ENCODE measurements around the gene YWHAE.

The YWHAE gene

DNA sequence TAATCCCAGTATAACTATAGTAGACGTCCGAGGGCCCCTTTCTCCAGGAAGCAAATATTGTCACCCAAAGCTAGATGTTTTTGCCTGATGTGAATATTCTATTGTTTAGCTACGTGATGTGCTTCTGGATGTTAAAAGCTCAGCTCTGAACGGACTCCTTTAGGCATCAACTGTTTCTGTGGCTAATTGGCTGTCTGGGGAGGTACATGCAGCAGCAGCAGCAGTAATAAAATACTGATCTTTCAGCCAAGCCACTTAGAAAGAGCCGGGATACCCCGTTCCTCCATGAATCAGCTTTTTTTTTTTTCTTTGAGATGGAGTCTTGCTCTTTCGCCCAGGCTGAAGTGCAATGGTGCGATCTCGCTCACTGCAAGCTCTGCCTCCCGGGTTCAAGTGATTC, 77.5 kb downstream of the YWHAE start:
- Histone ChIP-seq H3K9me3 (ENCODE audit: low read length) (no peaks in the 10 kb centered on the region), H3F3A (ENCODE audit: insufficient read depth, low read length) (no peaks in the 10 kb centered on the region), H3K79me2 (ENCODE audit: insufficient read depth, low read length) (no peaks in the 10 kb centered on the region), H2AFZ (ENCODE audit: low read length) (no peak overlapping the region), H4K20me1 (ENCODE audit: insufficient read depth, low read length) (no peaks in the 10 kb centered on the region), H3K4me2 (ENCODE audit: low read length) (no peak overlapping the region), H3K9ac (ENCODE audit: low read length) (no peak overlapping the region), H3K9me2 (ENCODE audit: low read depth, low read length) (no peaks in the 10 kb centered on the region), H3K27ac (ENCODE audit: low read depth, low read length, poor library complexity, severe bottlenecking) (no peak overlapping the region), H3K36me3 (ENCODE audit: insufficient read depth, low read length) (no peaks in the 10 kb centered on the region), H3K27me3 (ENCODE audit: insufficient read depth, low read length) (no peaks in the 10 kb centered on the region; the same call in 1 of the 2 replicates), H3K4me3 (ENCODE audit: low read depth, low read length, poor library complexity, severe bottlenecking) (no peak overlapping the region), H3K4me1 (ENCODE audit: insufficient read depth, low read length, severe bottlenecking) (no peaks in the 10 kb centered on the region)
- TF ChIP-seq EZH2 (IDR thresholded peaks at IDR 0.05; ENCODE audit: borderline replicate concordance, low read length): no peak
- TF ChIP-seq, protein P1, sequence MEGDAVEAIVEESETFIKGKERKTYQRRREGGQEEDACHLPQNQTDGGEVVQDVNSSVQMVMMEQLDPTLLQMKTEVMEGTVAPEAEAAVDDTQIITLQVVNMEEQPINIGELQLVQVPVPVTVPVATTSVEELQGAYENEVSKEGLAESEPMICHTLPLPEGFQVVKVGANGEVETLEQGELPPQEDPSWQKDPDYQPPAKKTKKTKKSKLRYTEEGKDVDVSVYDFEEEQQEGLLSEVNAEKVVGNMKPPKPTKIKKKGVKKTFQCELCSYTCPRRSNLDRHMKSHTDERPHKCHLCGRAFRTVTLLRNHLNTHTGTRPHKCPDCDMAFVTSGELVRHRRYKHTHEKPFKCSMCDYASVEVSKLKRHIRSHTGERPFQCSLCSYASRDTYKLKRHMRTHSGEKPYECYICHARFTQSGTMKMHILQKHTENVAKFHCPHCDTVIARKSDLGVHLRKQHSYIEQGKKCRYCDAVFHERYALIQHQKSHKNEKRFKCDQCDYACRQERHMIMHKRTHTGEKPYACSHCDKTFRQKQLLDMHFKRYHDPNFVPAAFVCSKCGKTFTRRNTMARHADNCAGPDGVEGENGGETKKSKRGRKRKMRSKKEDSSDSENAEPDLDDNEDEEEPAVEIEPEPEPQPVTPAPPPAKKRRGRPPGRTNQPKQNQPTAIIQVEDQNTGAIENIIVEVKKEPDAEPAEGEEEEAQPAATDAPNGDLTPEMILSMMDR (IDR thresholded peaks at IDR 0.05; ENCODE audit: low read length): no peak

DNA sequence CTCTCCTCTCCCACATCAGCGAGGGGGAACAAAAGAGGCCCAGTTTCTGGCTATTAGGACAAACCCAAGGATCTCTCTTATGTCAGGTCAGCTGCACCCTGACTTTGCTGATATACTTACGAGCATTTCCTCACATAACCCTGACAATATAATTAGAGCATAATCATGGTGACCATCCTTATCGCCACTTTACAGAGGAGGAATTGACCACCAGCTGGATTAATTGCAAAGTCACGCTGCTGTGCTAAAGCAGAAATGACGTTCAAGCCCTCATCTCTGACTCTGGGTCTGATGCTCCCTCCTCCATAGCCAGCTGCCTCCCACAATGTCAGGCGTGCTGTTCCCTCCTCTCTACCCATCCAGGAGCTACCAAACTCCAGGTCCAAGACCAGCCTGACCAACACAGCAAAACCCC, 78.0 kb downstream of the YWHAE start:
- Histone ChIP-seq H3K4me1 (ENCODE audit: insufficient read depth, low read length, severe bottlenecking) (no peaks in the 10 kb centered on the region), H3K27me3 (ENCODE audit: insufficient read depth, low read length) (no peaks in the 10 kb centered on the region; the same call in 1 of the 2 replicates), H3K9me2 (ENCODE audit: low read depth, low read length) (no peaks in the 10 kb centered on the region), H3K4me3 (ENCODE audit: low read depth, low read length, poor library complexity, severe bottlenecking) (no peak overlapping the region), H3K79me2 (ENCODE audit: insufficient read depth, low read length) (no peaks in the 10 kb centered on the region), H3K9me3 (ENCODE audit: low read length) (no peaks in the 10 kb centered on the region), H3K36me3 (ENCODE audit: insufficient read depth, low read length) (no peaks in the 10 kb centered on the region), H3K4me2 (ENCODE audit: low read length) (no peak overlapping the region), H4K20me1 (ENCODE audit: insufficient read depth, low read length) (no peaks in the 10 kb centered on the region), H3F3A (ENCODE audit: insufficient read depth, low read length) (no peaks in the 10 kb centered on the region), H3K9ac (ENCODE audit: low read length) (no peak overlapping the region), H3K27ac (ENCODE audit: low read depth, low read length, poor library complexity, severe bottlenecking) (no peak overlapping the region), H2AFZ (ENCODE audit: low read length) (no peak overlapping the region)
- TF ChIP-seq, protein P1 (IDR thresholded peaks at IDR 0.05; ENCODE audit: low read length): no peak
- TF ChIP-seq EZH2 (IDR thresholded peaks at IDR 0.05; ENCODE audit: borderline replicate concordance, low read length): no peak

DNA sequence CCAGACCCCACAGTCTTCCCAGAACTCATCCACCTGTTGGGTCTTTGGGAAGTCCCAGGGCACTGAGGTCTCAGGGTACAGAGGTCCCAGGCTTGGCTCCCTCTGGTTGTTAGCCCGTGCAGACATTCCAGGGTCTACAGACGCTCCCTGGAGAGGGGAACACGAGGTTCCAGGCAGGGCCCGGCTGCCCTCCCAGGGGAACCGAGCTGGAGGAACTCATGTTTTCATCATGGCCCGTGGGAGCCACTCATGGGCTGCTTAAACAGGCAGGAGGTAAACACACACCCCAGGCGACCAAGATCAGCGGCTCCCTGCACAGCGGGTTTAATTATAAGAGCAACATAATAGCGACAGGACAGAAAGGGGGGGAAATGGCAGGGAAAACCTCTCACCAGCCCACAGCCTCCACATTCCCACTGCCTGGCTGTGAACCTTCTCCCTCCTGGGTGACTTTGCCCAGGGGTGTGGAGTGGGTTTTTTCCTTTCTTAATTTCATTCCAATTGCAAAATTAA, 84.1 kb downstream of the YWHAE start:
- no peaks in the 10 kb centered on the region for H3F3A ChIP-seq (ENCODE audit: insufficient read depth, low read length)
- no peaks in the 10 kb centered on the region for H3K9me3 ChIP-seq (ENCODE audit: low read length)
- H2AFZ ChIP-seq (ENCODE audit: low read length): no peak overlapping the region
- no peaks in the 10 kb centered on the region for H3K79me2 ChIP-seq (ENCODE audit: insufficient read depth, low read length)
- H3K9ac ChIP-seq (ENCODE audit: low read length): no peak overlapping the region
- H3K4me3 ChIP-seq (ENCODE audit: low read depth, low read length, poor library complexity, severe bottlenecking): no peak overlapping the region
- H3K27me3 ChIP-seq (ENCODE audit: insufficient read depth, low read length): peaks cover 6% of the 10 kb centered on the region; the same call in 1 of the 2 replicates
- no peaks in the 10 kb centered on the region for H3K9me2 ChIP-seq (ENCODE audit: low read depth, low read length)
- no peaks in the 10 kb centered on the region for H3K4me1 ChIP-seq (ENCODE audit: insufficient read depth, low read length, severe bottlenecking)
- TF ChIP-seq EZH2 (IDR thresholded peaks at IDR 0.05; ENCODE audit: borderline replicate concordance, low read length): no peak
- TF ChIP-seq, protein P1 (IDR thresholded peaks at IDR 0.05; ENCODE audit: low read length): no peak
- H3K4me2 ChIP-seq (ENCODE audit: low read length): no peak overlapping the region
- no peaks in the 10 kb centered on the region for H3K36me3 ChIP-seq (ENCODE audit: insufficient read depth, low read length)
- H3K27ac ChIP-seq (ENCODE audit: low read depth, low read length, poor library complexity, severe bottlenecking): no peak overlapping the region
- H4K20me1 ChIP-seq (ENCODE audit: insufficient read depth, low read length): no peaks in the 10 kb centered on the region

Measured in OCI-LY1 (cell line).